ENCODE results near the gene MAP4.

DNA sequence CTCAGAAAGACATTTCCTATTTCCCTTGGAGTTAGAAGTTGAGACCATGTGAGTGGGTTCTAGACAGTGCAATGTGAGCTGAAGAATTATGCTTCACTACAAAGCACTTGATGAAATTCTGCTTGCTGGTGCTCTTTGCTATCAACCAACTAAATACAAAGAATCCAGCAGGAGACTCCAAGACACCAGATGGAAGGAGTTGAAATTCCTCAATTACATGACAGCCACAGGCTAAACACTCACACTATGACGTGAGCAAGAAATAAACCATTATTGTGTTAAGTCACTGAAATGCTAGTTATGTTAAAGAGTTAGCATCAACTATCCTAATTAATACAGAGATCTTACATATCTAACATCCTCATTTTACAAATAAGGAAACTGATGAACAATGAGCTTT is 8.2 kb upstream of the MAP4 start:
- TF ChIP-seq POLR2A (IDR thresholded peaks at IDR 0.05; ENCODE audit: low read length) (no peak), GATA1 (IDR thresholded peaks at IDR 0.05; ENCODE audit: low read depth, low read length) (no peak)

Data from erythroblast (primary cell).